D721Med (cell line): Measurements from ENCODE around the gene JOSD1.

Experiments
- DNase-seq: peaks from one replicate; pipeline ENCODE4 v3.0.0; 2011; ENCODE audit warnings: low spot score; ENCODE audit not compliant: insufficient read length
- FAIRE-seq: peaks from 2 replicates; lab custom pipeline; 2011; peaks lifted over from hg19 to GRCh38; lab: Jason Lieb, UNC
- CTCF ChIP-seq: IDR thresholded peaks from 2 replicates; pipeline ENCODE4 v1.5.1; 2012; ENCODE audit warnings: mild to moderate bottlenecking, control low read depth; ENCODE audit not compliant: insufficient read depth; ENCODE audit errors: missing control alignments

Gene JOSD1

GRCh38 chr22:38700789-38701628 lies at the start of gene JOSD1:
Gene JOSD1 (minus strand): TSS chr22:38700943. CDS start chr22:38699987, 956 bp downstream.
- no peak for TF ChIP-seq CTCF
- FAIRE-seq (no peak), DNase-seq (peak; percentile 52)

- no peak for TF ChIP-seq CTCF
- FAIRE-seq (no peak), DNase-seq (no peak)
Observed at GRCh38 chr22:38750104-38750503, 49.4 kb upstream of the JOSD1 start.

GRCh38 chr22:38748487-38749136 lies 47.9 kb upstream of the JOSD1 start:
- DNase-seq (no peak), FAIRE-seq (no peak)
- no peak for TF ChIP-seq CTCF

GRCh38 chr22:38745676-38746460 lies 45.1 kb upstream of the JOSD1 start:
- FAIRE-seq, result no peak
- DNase-seq, result no peak
- TF ChIP-seq CTCF, result no peak

- FAIRE-seq (no peak), DNase-seq (no peak)
- TF ChIP-seq CTCF, result no peak
Observed at GRCh38 chr22:38744981-38745380, 44.2 kb upstream of the JOSD1 start.

- TF ChIP-seq CTCF, result no peak
- DNase-seq (no peak), FAIRE-seq (no peak)
Observed at GRCh38 chr22:38742176-38742942, 41.6 kb upstream of the JOSD1 start.
